DMS53 (cell line): ENCODE data around the gene EVL.

Experiments used
- DNase-seq: peaks from one replicate; lab custom pipeline; 2025; lab: John Stamatoyannopoulos, UW

Gene EVL

GRCh38 chr14:100066962-100067361 is 1.7 kb downstream of the EVL start:
- no peak for DNase-seq

GRCh38 chr14:100067481-100067880 is 2.3 kb downstream of the EVL start:
- no peak for DNase-seq

- DNase-seq: no peak
These were observed 3.0 kb downstream of the EVL start for GRCh38 chr14:100067971-100068959.

GRCh38 chr14:100069161-100069800 is 4.1 kb downstream of the EVL start:
- no peak for DNase-seq

- DNase-seq: no peak
These were observed 5.1 kb downstream of the EVL start for GRCh38 chr14:100070310-100070709.

- no peak for DNase-seq
These were observed 6.3 kb downstream of the EVL start for GRCh38 chr14:100071545-100071944.

- DNase-seq: no peak
These were observed 7.6 kb downstream of the EVL start for GRCh38 chr14:100072783-100073346.

GRCh38 chr14:100073576-100074430 is 8.6 kb downstream of the EVL start:
- DNase-seq: no peak

GRCh38 chr14:100074431-100075100 is 9.3 kb downstream of the EVL start:
- DNase-seq: no peak

- no peak for DNase-seq
These were observed 10.5 kb downstream of the EVL start for GRCh38 chr14:100075681-100076080.

- DNase-seq: no peak
These were observed 10.9 kb downstream of the EVL start for GRCh38 chr14:100076133-100076532.

GRCh38 chr14:100076606-100077005 is 11.4 kb downstream of the EVL start:
- no peak for DNase-seq

GRCh38 chr14:100077441-100077840 is 12.2 kb downstream of the EVL start:
- DNase-seq: no peak

GRCh38 chr14:100078216-100078803 is 13.1 kb downstream of the EVL start:
- DNase-seq: no peak

GRCh38 chr14:100078997-100079725 is 13.9 kb downstream of the EVL start:
- no peak for DNase-seq

GRCh38 chr14:100079726-100080005 is 14.4 kb downstream of the EVL start:
- no peak for DNase-seq

GRCh38 chr14:100080206-100080605 is 15.0 kb downstream of the EVL start:
- no peak for DNase-seq

GRCh38 chr14:100081997-100082625 is 16.9 kb downstream of the EVL start:
- DNase-seq: no peak

GRCh38 chr14:100082723-100083122 is 17.5 kb downstream of the EVL start:
- DNase-seq: no peak

GRCh38 chr14:100083706-100084105 is 18.5 kb downstream of the EVL start:
- DNase-seq: no peak
